ENCODE measurements around the gene ANKRD31. TPM values are rescaled to one million over a fixed set of nuclear protein-coding genes. Genes with fewer than 3 reads are reported as not detected.
A peak's percentile ranks its signal among the peaks of the same experiment; 100 is the strongest.

Gene ANKRD31
- total RNA-seq, 1 experiment from 2014 or later: 0.30 TPM

DNA sequence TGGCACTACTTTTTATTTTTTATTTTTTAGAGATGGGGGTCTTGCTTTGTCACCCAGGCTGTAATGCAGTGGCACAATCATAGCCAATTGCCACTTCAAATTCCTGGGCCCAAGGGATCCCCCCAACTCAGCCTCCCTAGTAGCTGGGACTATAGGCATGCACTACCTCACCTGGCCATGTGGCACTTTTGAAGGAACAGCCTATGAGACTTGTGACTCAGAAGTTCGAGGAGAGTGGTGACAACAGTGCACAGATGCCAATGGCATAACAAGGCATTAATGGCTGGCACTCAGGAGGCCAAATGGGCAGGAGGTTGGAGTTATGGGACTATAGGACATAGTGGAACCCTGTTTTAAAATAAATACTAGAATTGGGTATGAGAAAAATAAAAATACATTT, 33.7 kb downstream of the ANKRD31 start:
- H3K9me3 ChIP-seq (ENCODE audit: control insufficient read depth in 1 of 2, insufficient read depth in 1 of 2, low read depth in 1 of 2, low read length in 2 of 2): no peaks in the 10 kb centered on the region
- POLR2A ChIA-PET: interaction anchor here (1.0 kb wide), 1 partner anchor 10 kb away, joined by 3 read pairs; no protein-coding TSS in a partner anchor
- CTCF ChIA-PET: interaction anchor here (0.8 kb wide), 1 partner anchor 9 kb away, joined by 5 read pairs; no protein-coding TSS in a partner anchor
- H3K79me2 ChIP-seq (ENCODE audit: insufficient read depth, low read length): no peaks in the 10 kb centered on the region
- ATAC-seq: peak; percentile 87
- no peak overlapping the region for H3K9ac ChIP-seq (ENCODE audit: low read length)
- H3K4me1 ChIP-seq (ENCODE audit: control insufficient read depth in 1 of 2, insufficient read depth in 2 of 2, low read length in 2 of 2): no peaks in the 10 kb centered on the region
- DNase-seq (ENCODE audit: low read depth, low spot score): peak; percentile 7
- intact Hi-C loops (cut with micrococcal nuclease): no loop called here
- no peaks in the 10 kb centered on the region for H3K9me2 ChIP-seq (ENCODE audit: insufficient read depth)
- no peaks in the 10 kb centered on the region for H4K20me1 ChIP-seq (ENCODE audit: insufficient read depth)
- no TSS peak for BruUV-seq (replicated peaks)
- no peak overlapping the region for H2AFZ ChIP-seq (ENCODE audit: low read depth, low read length, poor library complexity, severe bottlenecking)
- RAD21 ChIA-PET (ENCODE audit: low non-redundant PET in 1 of 2, low total read pairs in 2 of 2, uncharacterized antibody in 2 of 2, unreplicated experiment in 2 of 2): no interaction called here
- H3K4me2 ChIP-seq (ENCODE audit: low read length): no peak overlapping the region
- no peaks in the 10 kb centered on the region for H3K27me3 ChIP-seq (ENCODE audit: insufficient read depth, low read length)
- H3K4me3 ChIP-seq (replicated peaks in 1 of 2; ENCODE audit: low read depth in 1 of 2, low read length in 2 of 2): no peak overlapping the region
- H3K27ac ChIP-seq (ENCODE audit: low read depth, low read length): no peak overlapping the region
- TF ChIP-seq, protein P1, sequence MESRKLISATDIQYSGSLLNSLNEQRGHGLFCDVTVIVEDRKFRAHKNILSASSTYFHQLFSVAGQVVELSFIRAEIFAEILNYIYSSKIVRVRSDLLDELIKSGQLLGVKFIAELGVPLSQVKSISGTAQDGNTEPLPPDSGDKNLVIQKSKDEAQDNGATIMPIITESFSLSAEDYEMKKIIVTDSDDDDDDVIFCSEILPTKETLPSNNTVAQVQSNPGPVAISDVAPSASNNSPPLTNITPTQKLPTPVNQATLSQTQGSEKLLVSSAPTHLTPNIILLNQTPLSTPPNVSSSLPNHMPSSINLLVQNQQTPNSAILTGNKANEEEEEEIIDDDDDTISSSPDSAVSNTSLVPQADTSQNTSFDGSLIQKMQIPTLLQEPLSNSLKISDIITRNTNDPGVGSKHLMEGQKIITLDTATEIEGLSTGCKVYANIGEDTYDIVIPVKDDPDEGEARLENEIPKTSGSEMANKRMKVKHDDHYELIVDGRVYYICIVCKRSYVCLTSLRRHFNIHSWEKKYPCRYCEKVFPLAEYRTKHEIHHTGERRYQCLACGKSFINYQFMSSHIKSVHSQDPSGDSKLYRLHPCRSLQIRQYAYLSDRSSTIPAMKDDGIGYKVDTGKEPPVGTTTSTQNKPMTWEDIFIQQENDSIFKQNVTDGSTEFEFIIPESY (IDR thresholded peaks at IDR 0.05; ENCODE audit: extremely low read depth, insufficient replicate concordance, low read length): no peak
- TF ChIP-seq, protein P2, sequence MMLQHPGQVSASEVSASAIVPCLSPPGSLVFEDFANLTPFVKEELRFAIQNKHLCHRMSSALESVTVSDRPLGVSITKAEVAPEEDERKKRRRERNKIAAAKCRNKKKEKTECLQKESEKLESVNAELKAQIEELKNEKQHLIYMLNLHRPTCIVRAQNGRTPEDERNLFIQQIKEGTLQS (IDR thresholded peaks at IDR 0.05): no peak
- TF ChIP-seq, protein P3, sequence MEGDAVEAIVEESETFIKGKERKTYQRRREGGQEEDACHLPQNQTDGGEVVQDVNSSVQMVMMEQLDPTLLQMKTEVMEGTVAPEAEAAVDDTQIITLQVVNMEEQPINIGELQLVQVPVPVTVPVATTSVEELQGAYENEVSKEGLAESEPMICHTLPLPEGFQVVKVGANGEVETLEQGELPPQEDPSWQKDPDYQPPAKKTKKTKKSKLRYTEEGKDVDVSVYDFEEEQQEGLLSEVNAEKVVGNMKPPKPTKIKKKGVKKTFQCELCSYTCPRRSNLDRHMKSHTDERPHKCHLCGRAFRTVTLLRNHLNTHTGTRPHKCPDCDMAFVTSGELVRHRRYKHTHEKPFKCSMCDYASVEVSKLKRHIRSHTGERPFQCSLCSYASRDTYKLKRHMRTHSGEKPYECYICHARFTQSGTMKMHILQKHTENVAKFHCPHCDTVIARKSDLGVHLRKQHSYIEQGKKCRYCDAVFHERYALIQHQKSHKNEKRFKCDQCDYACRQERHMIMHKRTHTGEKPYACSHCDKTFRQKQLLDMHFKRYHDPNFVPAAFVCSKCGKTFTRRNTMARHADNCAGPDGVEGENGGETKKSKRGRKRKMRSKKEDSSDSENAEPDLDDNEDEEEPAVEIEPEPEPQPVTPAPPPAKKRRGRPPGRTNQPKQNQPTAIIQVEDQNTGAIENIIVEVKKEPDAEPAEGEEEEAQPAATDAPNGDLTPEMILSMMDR (IDR thresholded peaks at IDR 0.05 in 2 of 3, conservative IDR thresholded peaks at IDR 0.05 in 1 of 3; ENCODE audit: borderline replicate concordance in 1 of 3, insufficient read depth in 1 of 3, low read depth in 2 of 3, low read length in 2 of 3): peak in 2 of 3 experiments; percentile 24 to 37; a peak in 4 of 6 replicates
- TF ChIP-seq, protein P4, sequence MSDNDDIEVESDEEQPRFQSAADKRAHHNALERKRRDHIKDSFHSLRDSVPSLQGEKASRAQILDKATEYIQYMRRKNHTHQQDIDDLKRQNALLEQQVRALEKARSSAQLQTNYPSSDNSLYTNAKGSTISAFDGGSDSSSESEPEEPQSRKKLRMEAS (IDR thresholded peaks at IDR 0.05): peak; percentile 63
- no peaks in the 10 kb centered on the region for H3K36me3 ChIP-seq (ENCODE audit: control insufficient read depth in 1 of 2, insufficient read depth in 2 of 2, low read length in 2 of 2)

All from HCT116 (cell line).